ENCODE data around the gene ARL9.
A peak's percentile ranks its signal among the peaks of the same experiment; 100 is the strongest.

The ARL9 gene

DNA sequence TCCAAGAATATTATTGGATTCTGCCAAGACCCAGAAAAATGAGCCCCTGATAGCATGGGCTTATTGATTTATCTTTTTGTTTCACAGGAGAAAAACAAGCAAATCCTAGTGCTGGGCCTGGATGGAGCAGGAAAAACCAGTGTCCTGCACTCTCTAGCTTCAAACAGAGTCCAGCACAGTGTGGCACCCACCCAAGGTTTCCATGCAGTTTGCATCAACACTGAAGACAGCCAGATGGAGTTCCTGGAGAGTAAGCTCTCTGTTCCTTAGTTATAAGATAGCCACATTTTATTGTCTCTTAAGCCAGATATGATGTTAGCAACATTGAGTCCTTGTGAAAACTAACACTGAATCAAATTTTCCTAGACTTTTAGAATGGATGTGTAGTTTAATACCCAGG is 5.5 kb downstream of the ARL9 start:
- H3K36me3 ChIP-seq, result no peaks in the 10 kb centered on the region
- no peak overlapping the region for H3K27ac ChIP-seq
- H3K4me3 ChIP-seq (ENCODE audit: low read depth in 1 of 2, low read length in 1 of 2), result no peak overlapping the region
- H3K9me3 ChIP-seq, result no peaks in the 10 kb centered on the region
- H3K27me3 ChIP-seq, result peaks cover 18% of the 10 kb centered on the region
- TF ChIP-seq, protein P1, sequence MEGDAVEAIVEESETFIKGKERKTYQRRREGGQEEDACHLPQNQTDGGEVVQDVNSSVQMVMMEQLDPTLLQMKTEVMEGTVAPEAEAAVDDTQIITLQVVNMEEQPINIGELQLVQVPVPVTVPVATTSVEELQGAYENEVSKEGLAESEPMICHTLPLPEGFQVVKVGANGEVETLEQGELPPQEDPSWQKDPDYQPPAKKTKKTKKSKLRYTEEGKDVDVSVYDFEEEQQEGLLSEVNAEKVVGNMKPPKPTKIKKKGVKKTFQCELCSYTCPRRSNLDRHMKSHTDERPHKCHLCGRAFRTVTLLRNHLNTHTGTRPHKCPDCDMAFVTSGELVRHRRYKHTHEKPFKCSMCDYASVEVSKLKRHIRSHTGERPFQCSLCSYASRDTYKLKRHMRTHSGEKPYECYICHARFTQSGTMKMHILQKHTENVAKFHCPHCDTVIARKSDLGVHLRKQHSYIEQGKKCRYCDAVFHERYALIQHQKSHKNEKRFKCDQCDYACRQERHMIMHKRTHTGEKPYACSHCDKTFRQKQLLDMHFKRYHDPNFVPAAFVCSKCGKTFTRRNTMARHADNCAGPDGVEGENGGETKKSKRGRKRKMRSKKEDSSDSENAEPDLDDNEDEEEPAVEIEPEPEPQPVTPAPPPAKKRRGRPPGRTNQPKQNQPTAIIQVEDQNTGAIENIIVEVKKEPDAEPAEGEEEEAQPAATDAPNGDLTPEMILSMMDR (IDR thresholded peaks at IDR 0.05), result no peak
- peaks cover 4 to 5% of the 10 kb centered on the region in 2 experiments for H3K4me1 ChIP-seq (ENCODE audit: control insufficient read depth in 1 of 2, insufficient read depth in 1 of 2, low read depth in 1 of 2, low read length in 1 of 2)

DNA sequence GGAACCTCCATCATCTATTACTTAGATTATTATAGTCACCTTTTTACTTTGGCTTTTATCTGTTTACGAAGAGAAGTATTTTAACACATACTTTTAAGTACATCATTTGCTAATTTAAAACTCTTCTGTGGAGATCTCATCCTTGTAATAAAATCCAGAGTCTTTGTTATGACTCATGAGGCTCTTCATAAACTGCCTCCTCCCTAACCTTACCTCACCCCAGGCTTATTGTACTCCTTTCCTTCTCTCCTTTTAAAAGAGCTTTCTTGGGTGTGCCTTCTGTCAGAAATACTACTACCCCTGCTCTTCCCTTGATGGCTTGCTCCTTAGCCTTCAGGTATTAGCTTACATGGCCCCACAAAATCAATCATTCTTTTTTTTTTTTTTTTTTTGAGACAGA is 6.6 kb downstream of the ARL9 start:
- Histone ChIP-seq H3K4me3 (ENCODE audit: low read depth in 1 of 2, low read length in 1 of 2) (no peak overlapping the region), H3K27ac (no peak overlapping the region), H3K36me3 (no peaks in the 10 kb centered on the region), H3K27me3 (peaks cover 7% of the 10 kb centered on the region), H3K4me1 (ENCODE audit: control insufficient read depth in 1 of 2, insufficient read depth in 1 of 2, low read depth in 1 of 2, low read length in 1 of 2) (no peaks in the 10 kb centered on the region), H3K9me3 (no peaks in the 10 kb centered on the region)
- TF ChIP-seq, protein P1 (IDR thresholded peaks at IDR 0.05), result no peak

DNA sequence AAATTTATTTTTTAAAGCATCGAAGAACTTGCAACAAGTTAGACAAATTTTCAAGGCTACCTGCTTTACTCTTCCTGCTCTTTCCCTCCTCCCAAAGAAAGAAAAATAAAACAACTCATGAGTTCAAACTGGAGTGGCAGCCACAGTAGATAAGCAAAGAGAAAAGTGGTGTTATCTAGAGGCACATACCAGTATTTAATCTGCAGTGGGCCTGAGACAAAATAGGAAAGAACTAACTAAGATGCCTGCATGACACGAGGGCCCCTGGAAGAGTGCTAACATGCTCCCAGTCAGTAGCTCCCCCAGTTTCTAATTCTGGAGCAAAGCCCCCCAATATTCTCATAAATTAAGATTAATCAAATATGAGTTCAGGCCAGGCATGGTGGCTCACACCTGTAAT is 7.9 kb downstream of the ARL9 start:
- H3K4me1 ChIP-seq (ENCODE audit: control insufficient read depth in 1 of 2, insufficient read depth in 1 of 2, low read depth in 1 of 2, low read length in 1 of 2), result no peaks in the 10 kb centered on the region
- H3K9me3 ChIP-seq, result no peaks in the 10 kb centered on the region
- TF ChIP-seq, protein P1 (IDR thresholded peaks at IDR 0.05), result no peak
- H3K4me3 ChIP-seq (ENCODE audit: low read depth in 1 of 2, low read length in 1 of 2), result no peak overlapping the region
- H3K27ac ChIP-seq, result no peak overlapping the region
- H3K36me3 ChIP-seq, result no peaks in the 10 kb centered on the region
- no peaks in the 10 kb centered on the region for H3K27me3 ChIP-seq

DNA sequence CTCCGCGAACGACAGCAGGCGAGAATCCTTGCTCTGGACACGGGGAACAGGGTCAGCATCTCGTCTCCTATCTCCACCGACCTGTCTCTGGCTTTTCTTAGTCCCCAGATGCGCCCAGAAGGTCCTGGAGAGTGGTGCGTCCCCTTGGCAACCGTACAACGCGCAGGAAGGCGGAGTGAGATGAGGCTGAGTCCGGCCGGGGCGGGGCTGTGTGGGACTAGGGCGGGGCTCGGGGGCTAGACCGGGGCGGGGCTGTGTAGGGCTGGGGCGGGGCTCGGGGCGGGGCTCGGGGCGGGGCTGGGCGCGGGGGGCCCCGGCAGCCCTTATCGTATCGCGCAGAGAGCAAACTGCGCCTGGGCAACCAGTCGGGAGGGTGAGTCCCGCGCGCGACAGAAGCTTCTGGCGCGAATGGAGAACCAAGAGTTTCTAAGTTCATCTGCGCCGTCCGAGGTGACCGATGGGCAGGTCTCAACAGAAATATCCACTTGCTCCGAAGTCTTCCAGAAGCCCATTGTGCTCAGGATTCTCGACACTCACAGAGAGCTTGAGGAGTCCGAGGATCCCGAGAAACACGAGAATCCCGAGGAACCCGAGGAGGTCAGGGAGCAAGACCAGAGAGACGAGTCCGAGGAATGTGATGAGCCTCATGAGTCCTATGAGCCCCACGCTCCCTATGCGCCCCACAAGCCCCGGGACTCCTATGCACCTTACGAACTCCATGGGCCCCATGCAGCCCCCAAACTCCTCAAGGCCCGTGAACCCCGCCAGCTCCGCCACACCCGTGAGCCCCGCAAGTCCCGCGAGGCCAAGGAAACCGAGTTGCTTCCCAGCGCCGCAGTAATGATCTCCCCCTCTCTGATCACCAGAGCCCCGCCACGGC is 24.9 kb downstream of the ARL9 start:
- TF ChIP-seq, protein P1 (IDR thresholded peaks at IDR 0.05), result no peak
- peak overlapping the region; percentile 60 to 64 for H3K4me3 ChIP-seq (ENCODE audit: low read depth in 1 of 2, low read length in 1 of 2)
- H3K9me3 ChIP-seq, result no peaks in the 10 kb centered on the region
- peaks cover 9 to 11% of the 10 kb centered on the region in 2 experiments for H3K4me1 ChIP-seq (ENCODE audit: control insufficient read depth in 1 of 2, insufficient read depth in 1 of 2, low read depth in 1 of 2, low read length in 1 of 2)
- H3K27ac ChIP-seq, result no peak overlapping the region
- no peaks in the 10 kb centered on the region for H3K36me3 ChIP-seq
- peaks cover 61% of the 10 kb centered on the region for H3K27me3 ChIP-seq

DNA sequence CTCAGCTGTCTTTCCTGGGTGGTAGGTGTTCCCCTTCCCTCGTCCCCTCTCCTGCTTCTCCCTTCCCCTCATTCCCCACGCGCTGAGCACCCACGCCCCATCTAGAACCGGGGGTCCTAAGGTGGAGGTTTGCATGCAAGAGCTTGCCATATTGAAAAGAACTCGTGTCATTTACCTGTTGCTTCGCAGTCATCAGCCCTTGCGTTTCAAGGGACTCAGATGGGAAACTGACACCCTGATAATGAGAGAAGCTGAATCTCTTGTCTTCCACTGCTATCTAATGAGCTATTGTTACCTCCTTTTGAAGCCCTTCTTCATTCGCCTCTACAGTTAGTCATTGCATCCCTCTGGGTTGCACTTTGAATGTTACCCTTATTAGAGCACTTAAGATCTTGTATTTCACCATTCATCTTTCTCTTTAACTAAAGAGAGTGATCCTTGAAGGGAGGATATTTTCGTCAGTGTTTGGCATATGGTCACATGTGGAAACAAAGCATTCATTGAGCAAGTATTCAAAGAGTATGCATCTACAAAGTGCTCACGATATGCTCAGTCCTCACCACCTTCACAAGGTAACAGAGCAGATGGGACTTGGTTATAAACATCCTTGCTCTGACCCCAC is 25.7 kb downstream of the ARL9 start:
- Histone ChIP-seq H3K27me3 (peaks cover 61% of the 10 kb centered on the region), H3K27ac (no peak overlapping the region), H3K4me3 (ENCODE audit: low read depth in 1 of 2, low read length in 1 of 2) (peak overlapping the region; percentile 60 to 64), H3K36me3 (no peaks in the 10 kb centered on the region), H3K9me3 (no peaks in the 10 kb centered on the region), H3K4me1 (ENCODE audit: control insufficient read depth in 1 of 2, insufficient read depth in 1 of 2, low read depth in 1 of 2, low read length in 1 of 2) (peaks cover 9 to 11% of the 10 kb centered on the region in 2 experiments)
- TF ChIP-seq, protein P1 (IDR thresholded peaks at IDR 0.05), result no peak

Measured in neutrophil (primary cell).